Middle frontal gyrus (tissue), 1 donor: ENCODE results near the gene ZNF683.
"Not testable (repeated sequence)": the region's sequence is repeated elsewhere in the genome, so short reads cannot be mapped to it uniquely, and the experiment has no call there.

ENCODE experiments used
- DNase-seq: peaks from one replicate; pipeline ENCODE4 v3.0.0-alpha.2; 2015; ENCODE audit warnings: low spot score; ENCODE audit errors: extremely low spot score

The ZNF683 gene

DNA sequence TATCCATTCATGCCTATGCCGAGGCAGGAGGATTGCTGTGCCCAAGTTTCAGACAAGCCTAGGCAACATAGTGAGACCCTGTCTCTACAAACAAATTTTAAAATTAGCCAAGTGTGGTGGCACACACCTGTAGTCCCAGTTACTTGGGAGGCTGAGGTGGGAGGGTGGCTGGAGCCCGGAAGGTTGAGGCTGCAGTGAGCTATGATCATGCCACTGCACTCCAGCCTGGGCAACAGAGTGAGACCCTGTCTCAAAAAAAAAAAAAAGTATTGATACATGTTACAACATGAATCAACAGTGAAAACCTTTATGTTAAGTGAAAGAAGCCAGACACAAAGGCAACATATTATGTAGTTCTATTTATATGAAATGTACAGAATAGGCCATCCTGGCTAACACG lies 12.5 kb upstream of the ZNF683 start:
- not testable (repeated sequence) for DNase-seq

DNA sequence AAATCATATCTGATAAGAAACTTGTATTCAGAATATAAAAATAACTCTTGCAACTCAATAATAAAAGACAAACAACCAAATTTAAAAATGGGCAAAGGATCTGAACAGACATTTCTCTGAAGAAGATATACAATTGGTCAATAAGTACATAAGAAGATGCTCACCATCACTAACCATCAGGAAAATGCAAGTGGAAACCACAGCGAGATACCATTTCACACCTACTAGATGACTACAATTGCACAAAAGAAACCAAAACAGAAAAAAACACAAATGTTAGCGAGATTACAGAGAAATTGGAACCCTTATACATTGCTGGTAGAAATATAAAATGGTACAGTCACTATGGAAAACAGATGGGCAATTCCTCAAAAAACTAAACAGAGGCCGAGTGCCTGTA lies 11.5 kb upstream of the ZNF683 start:
- DNase-seq, result no peak

DNA sequence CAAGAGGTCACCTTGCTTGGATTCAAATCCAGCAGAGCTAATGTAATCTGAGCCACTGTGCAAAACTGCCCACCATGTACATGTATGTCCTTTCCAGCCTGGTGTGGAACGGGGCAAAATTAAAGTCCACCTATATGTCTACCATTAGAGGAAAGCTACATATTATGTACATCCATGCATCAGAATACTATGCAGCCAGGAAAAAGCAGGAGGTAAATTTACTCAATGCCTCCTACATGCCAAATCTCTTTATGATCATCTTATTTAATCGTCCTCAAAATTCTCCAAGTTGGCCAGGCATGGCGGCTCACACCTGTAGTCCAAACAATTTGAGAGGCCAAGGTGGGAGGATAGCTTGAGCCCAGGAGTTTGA lies 6.3 kb upstream of the ZNF683 start:
- no peak for DNase-seq

DNA sequence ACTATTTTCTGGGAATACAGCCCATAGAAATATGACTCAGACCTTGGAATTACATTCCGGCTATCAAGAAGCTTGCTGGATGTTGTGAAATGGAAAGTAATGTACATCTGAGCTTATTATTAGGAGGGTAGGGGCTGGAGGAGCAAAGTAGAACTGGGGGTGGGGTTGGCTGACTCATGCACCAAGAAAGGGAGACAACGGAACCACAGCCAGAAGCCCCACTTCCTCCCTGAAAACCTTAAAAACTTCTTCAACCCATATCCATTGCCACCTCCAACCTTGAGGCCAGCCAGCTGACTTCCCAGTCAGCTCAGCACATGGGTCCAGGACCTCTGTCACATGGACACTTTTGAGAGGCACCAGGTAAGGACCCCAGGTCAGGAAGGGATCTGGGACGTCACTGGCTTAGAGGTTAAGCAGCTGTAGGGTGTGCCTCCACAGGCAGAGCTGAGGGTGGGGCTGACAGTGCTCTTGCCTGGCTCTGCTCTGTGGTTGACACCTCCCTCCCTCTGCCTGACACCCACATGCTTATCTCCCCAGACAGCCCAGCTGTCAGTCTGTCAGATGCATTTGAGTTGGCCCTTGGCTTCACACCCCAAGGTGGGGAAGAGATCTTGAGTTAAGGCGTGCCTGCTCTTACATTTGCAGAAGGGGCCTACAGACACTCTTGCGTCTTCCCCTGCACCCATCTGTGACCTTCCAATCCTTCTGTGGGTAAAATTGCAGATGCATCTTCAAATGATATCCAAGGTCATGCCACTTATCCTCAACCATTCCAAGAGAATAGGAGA lies 5.7 kb upstream of the ZNF683 start:
- no peak for DNase-seq

DNA sequence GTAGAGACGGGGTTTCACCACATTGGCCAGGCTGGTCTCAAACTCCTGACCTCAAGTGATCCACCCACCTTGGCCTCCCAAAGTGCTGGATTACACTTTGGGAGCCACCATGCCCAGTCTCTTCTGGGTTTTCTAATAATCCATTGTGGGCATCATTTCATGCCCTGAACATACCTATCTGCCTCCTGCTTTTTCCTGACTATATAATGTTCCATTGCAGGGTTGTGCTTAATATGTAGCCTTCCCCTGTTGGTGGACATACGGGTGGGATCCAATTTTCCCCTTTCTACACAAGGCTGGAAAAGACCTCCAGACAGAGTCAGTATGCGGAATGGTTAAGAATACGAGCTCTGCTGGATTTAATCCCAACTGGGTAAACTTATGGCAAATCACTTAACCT lies 3.5 kb upstream of the ZNF683 start:
- DNase-seq, result no peak

DNA sequence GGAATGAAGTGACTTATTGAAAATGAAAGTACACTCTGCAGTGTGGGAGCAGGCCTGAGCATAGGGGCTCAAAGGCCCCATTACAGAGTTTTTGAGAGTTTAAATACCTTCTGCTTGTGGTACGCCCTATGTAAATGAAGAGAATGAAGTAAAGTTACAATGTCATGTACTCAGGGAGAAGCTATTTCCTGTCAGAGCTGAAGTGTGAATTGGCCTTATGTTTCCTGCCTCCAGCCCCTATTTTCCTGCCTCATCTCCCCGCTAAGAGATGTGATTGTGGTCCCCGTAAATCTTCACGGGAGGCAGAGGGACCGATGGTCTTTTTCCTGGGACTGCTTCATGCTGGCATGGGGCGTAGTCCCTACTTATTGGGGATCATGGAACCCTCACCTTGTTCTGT lies 2.5 kb upstream of the ZNF683 start:
- DNase-seq, result no peak

DNA sequence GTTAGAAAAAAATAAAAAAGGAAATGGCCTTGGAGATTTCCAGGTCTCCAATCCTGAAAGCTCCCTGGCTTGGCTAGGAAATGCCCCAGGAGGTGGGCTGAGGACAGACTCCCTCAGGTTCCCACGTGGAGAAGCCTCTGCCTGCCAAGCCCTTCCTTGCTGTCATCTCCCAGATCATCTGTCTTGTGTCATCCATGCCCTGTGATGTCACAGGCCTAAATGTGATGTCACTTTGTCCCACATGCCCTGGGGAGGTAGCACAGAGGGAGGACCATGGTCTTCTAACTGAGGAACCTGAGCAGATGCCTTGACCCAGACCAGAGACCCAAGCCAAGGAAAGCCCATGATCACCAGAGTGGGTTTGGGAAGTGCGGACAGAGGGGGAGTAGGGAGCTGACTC lies 1.8 kb upstream of the ZNF683 start:
- DNase-seq, result not testable (repeated sequence)

DNA sequence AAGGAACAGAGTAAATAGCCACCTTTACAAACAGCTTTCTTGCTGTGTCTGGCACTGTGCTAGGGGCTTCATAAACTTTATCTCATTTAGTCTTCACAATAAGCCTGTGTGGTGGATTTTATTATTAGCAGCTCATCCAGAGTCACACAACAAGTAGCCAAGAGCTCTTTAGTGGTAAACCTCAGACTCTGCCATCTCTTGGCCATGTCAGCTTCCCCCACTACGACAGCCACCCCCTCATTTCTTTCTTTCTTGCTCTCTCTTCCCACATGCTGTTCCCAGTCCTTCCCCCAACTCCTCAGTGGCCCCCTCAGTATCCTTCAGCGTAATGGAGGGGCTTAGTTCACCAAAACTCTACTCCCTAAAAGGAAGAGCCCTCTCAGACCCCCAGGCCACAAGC lies 1.2 kb upstream of the ZNF683 start:
- DNase-seq, result no peak

DNA sequence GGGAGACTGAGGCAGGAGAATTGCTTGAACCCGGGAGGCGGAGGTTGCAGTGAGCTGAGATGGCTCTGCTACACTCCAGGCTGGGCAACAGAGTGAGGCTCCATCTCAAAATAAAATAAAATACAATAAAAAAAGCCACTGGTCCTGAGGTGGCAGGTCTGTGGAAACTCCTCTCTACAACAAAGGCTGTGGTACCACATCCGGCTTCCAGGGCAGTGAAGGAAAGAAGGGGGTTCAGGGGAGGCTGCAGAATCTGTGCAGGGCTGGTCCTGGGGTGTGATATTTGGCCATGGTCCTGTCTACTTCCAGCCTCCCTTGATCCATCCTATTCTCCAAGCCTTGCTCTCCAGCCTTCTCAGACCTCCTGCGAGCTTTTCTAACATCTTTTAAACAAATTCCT lies 731 bp upstream of the ZNF683 start:
- DNase-seq, result no peak

DNA sequence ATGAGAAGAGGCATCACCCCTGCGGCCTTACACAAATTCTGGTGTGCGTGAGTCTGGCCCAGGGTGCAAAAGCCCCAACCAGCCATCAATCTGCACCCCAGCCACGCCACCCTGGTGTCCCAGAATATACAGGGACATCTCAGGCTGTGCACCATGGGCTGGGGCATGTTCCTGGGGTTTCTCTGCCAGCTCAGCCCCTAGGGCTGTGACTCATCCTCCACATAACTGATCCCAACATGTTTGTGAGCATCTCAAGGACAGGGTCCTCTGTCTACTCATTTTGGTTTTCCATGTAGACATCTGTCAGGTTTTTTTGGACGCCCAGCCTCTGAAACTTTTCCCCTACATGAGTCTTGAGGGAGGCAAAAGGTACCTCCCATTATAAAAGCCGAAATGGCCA lies 511 bp downstream of the ZNF683 start:
- no peak for DNase-seq

DNA sequence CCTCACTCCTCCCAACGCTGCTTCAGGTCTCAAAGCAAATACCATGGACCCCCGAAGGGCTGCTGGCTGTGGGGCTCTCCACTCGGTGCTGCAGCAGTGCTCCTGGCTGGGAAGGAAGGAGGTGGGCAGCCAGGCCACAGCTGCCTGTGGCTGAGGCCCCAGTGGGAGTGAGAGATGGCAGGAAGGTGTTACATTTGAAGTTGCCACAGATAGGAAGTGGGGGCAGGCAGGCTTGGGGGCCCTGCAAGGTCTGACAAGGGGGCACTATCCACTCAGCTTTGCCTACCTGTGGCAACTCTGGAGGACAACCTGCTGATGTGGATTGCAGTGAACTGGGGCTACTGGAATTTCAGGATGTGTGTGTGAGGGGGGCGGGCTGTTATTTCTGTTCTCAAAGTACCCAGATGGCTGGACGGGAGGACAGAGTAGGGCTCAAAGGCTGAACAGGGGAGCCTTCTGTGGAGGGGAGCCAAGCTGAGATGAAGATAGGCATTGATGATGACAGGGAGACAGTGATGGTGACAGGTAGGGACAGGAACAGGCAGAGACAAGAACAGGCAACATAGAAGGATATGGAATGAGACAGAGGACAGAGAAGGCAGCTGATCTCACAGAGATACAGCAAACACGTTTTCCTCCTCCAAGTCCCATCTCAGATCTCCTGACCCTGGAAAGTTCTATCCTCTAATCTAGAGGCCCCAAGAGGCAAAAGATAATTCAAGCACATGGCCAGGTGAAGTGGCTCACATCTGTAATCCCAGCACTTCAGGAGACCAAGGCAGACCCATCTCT lies 1.8 kb downstream of the ZNF683 start:
- DNase-seq, result no peak

DNA sequence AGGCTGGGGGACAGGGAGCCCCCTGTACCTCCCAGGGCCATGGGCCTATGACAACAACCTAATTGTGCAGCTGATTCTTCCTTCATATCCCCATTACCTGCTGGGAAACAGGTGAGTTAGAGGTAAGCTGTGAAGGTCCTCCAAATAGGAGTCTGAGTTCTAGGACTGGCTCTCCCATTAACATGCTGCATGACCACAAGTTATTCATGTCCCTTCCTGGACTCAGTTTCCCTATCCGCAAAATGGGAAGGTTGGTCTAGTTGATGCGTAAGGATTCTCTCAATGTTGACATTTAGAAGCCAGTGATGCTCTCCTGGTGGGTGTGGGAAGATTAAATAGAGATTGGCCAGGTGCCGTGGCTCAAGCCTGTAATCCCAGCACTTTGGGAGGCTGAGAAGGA lies 4.1 kb downstream of the ZNF683 start:
- no peak for DNase-seq

DNA sequence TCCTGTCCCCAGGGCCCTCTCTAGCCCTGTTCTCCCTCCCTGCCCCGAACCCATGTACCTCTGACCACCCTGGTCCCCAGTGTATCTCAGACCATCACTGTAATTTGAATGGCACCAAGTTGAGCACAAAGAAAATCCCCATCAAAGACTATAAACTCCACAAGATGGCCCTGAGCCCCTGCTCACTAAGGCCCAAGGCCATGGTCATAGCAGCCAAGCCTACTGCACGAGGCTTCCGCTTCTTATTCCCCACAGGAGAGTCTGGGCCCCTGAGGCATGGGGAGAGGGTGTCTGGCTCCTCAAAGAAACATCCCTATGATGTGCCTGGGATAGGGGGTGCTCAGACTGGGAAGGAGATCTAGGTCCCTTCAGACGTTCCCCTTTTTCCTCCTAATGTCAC lies 4.5 kb downstream of the ZNF683 start:
- DNase-seq, result no peak

DNA sequence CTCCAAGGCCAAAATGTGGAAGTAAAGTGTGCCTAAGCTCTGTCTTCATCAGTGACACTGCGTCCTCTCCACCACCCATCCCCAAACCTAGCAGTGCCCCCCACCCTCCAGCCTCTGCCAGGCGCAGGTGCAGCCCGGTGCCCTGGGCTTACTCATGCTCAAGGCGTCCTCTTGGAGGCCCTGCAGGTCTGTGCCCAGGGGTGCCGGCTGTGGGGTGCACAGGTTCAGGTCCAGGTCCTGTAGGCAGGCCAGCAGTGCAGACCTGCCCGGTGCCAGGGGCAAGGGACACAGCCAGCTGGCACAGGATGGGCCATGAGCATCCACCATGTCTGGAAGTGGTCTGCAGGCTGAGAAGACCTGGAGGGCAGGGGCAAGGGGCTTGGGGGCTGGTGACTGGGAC lies 5.1 kb downstream of the ZNF683 start:
- no peak for DNase-seq

DNA sequence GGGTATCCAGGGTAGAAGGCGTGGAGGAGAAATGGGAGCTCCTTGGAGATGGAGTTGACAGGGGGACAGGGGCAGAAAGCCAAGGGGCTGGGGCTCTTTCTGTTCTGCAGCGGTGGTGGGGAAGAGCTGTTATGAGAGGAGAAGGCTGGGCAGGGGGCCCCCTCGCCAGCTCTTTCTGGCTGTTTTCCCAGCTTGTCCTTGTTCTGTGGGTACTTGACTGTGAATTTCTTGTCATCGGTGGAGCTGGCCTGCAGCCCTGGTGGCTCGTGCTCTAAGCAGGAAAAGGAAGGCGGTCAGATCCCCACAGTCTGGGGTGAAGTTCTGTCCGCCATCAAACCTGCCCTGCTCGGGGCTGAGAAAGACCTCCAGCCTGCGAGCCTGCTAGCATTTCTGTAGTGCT lies 7.6 kb downstream of the ZNF683 start:
- no peak for DNase-seq

DNA sequence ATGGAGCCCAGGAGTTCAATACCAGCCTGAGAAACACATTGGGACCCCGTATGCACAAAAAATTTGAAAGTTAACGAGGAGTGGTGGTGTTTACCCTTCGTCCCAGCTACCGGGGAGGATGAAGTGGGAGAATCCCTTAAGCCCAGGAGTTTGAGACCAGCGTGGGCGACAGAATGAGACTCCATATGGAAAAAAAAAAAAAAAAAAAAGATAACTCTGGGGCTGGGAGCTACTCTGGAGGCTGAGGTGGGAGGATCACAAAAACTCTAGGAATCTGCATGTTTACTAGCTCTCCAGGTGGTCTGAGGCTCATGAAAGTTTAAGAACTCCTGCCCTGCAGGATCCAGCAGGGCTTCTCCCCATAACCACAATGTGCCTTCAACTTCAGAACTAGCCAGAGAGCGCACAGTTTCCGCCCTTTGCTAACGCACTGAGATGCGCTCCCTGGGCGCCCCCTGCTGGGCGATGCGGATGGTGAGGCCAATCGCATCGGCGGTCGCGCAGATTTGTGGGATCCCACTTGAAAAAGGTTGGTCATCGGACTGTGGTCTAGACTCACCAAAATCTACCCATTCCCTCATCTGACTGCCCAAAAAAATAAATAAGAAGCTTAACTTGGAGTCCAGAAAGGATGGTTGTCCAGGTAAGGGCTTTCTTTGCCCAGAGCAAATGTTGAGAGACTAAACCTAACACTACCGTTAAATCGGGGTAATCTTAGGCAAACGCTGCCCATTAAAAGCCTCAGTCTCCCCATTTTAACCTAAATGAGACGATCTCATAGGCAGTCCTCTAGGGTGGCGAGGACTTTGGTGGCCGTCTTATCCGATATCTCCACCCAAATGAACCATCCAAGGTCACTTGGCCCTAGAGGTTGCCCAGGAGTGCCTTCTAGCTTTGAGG lies 8.8 kb downstream of the ZNF683 start:
- no peak for DNase-seq

DNA sequence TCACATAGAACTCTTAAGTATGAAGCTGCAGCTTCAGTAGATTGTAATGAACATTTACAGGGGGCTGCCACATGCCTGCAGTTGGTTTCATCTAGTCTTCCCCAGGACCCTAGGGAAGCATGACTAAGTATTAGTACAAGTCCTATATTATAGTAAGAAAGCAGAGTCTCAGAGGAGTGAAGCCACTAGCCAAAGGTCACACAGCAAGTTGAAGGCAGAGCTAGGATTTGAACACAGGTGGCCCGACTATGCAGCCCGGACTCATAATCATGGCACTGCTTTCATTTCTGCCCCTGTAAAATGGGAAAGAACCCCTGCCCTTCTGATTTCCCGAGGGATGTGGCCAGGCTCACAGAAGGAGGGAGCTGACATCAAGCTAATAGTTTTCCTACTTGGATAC lies 10.2 kb downstream of the ZNF683 start:
- no peak for DNase-seq

DNA sequence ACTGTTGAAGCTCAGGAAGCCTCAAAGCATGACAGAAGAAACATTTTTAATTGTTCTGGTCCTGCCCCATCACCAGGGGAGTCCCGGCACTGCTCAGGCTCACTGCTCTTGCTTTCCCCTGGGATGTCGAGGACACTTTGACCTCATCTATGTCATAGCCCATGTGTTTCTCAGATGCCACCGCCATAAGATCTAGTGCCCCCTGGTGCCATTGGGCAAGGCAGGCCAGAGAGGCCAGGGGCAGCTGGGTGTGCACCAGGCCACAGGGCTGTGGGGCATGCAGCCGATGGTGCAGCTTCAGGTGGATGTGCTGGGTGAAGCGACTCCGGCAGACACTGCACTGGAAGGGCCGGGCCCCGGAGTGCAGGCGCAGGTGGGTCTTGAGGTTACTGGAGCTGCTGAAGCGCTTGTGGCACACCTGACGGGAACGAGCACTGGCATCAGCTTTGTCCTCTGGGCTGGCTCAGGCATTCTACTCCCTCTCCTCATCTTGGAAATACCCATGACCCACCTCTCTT lies 10.9 kb downstream of the ZNF683 start:
- no peak for DNase-seq

DNA sequence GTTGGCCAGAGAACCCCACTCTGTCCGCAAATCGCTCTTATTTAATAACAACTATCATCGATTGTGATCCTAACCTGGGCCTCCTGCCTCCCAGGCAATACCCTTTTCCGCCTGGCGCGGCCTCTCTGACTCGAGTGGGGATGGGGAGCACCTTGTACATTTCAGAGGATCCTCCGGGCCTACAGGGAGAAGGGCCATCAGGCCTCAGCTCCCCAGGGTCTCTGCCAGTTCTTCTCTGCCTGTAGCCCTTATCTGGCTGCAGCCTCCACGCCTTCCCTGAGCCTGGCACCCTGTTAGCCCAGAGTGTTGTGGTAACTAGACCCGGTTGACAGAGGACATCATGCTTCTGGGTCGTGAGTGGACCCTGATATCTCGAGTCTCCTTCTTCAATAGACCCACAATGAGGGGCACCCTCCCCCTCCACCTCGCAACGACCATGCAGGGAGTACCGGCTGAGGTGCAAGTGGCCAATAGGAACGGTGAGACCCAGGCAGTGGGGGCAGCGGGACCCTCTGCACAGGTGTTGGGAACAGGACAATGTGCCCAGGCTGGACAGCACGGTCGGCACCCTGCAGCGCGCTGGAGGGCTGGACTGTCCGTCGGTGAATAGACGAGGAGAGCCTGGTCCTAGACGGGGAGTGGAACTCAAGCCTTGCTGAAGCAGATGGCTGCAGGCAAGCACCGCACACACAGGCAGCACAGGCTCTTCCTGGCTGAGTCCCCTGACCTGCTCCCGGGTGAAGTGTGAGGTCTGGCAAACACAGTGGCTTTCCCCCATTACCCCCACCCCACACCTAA lies 11.5 kb downstream of the ZNF683 start:
- DNase-seq, result no peak

DNA sequence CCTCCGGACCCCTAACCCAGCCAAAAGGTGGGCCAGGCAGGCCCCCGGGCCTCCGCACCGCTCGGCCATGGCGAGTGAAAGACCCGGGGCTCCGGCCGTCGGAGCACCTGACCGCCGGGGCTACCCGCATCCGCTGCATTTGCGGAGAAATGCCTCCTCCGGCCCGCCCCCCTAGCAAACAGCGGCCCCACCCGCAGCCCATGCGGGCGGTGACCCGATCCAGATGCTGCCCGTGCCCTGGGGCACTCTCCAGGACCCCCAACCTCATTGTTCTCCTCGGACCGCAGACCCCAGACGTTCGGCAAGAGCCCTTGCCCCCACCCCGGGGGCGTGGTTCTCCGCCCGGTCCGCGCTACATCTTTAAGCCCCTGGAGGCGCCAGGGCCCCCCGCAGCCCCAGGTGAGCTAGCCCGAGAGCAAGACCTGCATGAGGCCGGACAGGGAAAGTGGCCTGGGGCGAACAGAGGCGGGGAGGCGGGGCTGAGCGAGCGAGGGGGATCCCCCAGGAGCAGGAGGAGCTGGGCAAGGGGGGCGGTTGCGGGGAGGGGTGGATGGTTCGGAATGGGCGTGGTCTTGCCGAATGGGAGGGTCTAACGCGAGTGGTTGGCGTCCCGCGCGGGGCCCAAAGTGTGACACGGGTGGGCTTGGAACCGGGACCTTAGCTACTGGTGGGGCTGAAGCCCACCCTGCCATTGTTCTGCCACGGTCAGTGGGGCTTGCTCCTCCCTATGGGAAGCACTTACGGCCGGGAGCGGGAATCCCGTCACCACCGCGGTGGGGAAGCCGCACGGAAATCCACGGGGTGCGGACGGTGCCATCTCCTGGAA lies 12.4 kb downstream of the ZNF683 start:
- no peak for DNase-seq
